ENCODE data around the gene HSD11B1. TPM values are rescaled to one million over a fixed set of nuclear protein-coding genes. Genes with fewer than 3 reads are reported as not detected.

HSD11B1 gene
- total RNA-seq, 4 donors from 2014 or later, result 1.1 to 20.7 (median 2.4) TPM

DNA sequence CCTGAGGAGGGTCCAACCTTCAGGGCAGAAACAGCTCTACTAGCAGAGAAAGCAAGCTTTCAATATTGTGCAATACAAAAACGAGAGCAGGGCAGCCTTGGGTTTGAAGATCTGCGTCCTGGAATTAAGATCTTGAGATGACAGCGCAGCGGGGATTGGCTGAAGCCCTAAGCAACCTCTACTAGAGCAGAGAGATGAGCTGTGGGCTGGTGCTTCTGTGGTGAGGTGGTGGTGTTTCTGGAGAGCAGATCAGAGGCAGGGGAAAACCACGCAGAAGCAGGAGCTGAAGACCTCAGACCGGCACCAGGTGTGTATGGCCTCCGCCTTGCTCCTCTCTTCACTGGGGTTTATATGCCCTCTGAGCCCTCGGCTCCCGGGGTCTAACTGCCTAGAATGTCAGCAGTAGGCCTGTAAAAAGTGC, 63.7 kb downstream of the HSD11B1 start:
- peaks cover 3 to 7% of the 10 kb centered on the region in 2 donors for H3K4me1 ChIP-seq
- peak in 1 of 2 donors; percentile 9 for DNase-seq

DNA sequence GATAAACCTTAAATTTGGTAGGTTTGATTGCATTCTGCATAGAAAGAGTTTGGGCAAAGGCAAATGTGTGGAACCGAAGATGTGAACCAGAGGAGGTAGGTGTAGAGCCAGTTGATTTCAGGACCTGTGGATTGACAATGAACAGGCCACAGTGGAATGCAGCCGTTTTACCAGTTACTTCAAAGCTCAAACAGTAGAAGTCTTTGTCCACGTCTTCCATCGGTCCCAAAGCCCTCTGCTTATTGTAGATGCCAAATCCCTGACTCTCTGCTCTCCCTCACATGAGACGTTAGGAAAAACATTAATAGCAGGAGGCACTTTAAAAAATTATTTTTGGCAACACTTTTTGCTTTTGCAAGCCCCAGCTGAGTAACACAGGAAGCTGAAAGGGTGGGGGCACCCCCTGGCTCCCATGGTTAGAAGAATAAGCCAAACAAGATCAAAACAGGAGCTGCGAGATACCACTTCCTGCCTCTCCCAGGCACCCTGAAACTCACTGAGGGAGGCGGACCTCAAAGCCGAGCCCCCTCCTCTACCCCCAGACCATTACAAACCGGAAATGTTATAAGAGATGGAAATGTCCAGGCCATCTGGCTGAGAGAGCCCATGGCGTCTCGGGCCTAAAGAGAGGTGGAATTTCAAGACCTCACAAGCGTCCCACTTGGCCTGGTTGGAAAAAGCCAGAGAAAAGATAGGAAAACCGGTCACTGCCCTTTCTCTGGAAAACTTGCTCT, 64.7 kb downstream of the HSD11B1 start:
- H3K4me1 ChIP-seq, result peaks cover 3 to 7% of the 10 kb centered on the region in 2 donors
- intact Hi-C loops (cut with DNase I), result no loop called here
- peak overlapping the region in 2 of 3 donors; percentile 3 to 43 for H3K27ac ChIP-seq
- 58 to 60% methylated on average over 13 of the region's 13 CpGs for WGBS, 2 donors
- peak overlapping the region in 1 of 3 donors; percentile 3 for H3K4me3 ChIP-seq (replicated peaks in 1 of 3)
- TF ChIP-seq, protein P1, sequence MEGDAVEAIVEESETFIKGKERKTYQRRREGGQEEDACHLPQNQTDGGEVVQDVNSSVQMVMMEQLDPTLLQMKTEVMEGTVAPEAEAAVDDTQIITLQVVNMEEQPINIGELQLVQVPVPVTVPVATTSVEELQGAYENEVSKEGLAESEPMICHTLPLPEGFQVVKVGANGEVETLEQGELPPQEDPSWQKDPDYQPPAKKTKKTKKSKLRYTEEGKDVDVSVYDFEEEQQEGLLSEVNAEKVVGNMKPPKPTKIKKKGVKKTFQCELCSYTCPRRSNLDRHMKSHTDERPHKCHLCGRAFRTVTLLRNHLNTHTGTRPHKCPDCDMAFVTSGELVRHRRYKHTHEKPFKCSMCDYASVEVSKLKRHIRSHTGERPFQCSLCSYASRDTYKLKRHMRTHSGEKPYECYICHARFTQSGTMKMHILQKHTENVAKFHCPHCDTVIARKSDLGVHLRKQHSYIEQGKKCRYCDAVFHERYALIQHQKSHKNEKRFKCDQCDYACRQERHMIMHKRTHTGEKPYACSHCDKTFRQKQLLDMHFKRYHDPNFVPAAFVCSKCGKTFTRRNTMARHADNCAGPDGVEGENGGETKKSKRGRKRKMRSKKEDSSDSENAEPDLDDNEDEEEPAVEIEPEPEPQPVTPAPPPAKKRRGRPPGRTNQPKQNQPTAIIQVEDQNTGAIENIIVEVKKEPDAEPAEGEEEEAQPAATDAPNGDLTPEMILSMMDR (IDR thresholded peaks at IDR 0.05), result no peak
- TF ChIP-seq POLR2A (IDR thresholded peaks at IDR 0.05), result no peak
- H3K36me3 ChIP-seq, result no peaks in the 10 kb centered on the region
- no peaks in the 10 kb centered on the region for H3K9me3 ChIP-seq
- peak; percentile 29 to 31 for DNase-seq
- no peaks in the 10 kb centered on the region for H3K27me3 ChIP-seq

More for the DNA sequence above, 63.7 kb downstream of the HSD11B1 start:
- Histone ChIP-seq H3K9me3 (no peaks in the 10 kb centered on the region), H3K27me3 (no peaks in the 10 kb centered on the region), H3K27ac (no peak overlapping the region), H3K4me3 (replicated peaks in 1 of 3) (no peak overlapping the region), H3K36me3 (no peaks in the 10 kb centered on the region)
- intact Hi-C loops (cut with DNase I), result no loop called here
- TF ChIP-seq POLR2A (IDR thresholded peaks at IDR 0.05), result no peak
- TF ChIP-seq, protein P1 (IDR thresholded peaks at IDR 0.05), result no peak
- 86 to 94% methylated on average over 8 to 9 of the region's 9 CpGs for WGBS, 2 donors

DNA sequence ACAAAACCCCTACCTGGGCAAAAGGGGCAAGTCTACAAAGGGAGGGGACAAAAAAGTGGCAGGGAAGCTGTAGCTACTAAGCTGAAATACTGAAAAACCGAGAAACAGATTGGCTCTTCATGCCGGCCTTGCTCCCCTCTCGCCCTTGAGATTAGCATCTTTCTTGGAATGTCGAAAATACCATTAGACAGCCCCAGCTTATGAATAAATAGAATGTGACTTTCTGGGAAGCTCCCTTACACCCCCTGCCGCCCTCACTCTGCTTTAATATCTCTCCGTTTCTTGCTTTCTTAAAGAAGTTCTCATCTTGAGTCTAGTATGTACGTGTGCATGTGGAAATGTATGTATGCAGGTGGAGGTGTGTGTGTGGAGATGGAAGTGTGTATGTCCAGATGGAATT, 65.3 kb downstream of the HSD11B1 start:
- intact Hi-C loops (cut with DNase I), result no loop called here
- H3K4me3 ChIP-seq (replicated peaks in 1 of 3), result peak overlapping the region in 1 of 3 donors; percentile 3
- no peaks in the 10 kb centered on the region for H3K27me3 ChIP-seq
- H3K27ac ChIP-seq, result no peak overlapping the region
- peaks cover 3 to 7% of the 10 kb centered on the region in 2 donors for H3K4me1 ChIP-seq
- WGBS, 2 donors, result 67 to 82% methylated on average over 7 of the region's 7 CpGs
- H3K36me3 ChIP-seq, result no peaks in the 10 kb centered on the region
- H3K9me3 ChIP-seq, result no peaks in the 10 kb centered on the region
- no peak for TF ChIP-seq POLR2A (IDR thresholded peaks at IDR 0.05)
- TF ChIP-seq, protein P1 (IDR thresholded peaks at IDR 0.05), result no peak
- no peak for DNase-seq

DNA sequence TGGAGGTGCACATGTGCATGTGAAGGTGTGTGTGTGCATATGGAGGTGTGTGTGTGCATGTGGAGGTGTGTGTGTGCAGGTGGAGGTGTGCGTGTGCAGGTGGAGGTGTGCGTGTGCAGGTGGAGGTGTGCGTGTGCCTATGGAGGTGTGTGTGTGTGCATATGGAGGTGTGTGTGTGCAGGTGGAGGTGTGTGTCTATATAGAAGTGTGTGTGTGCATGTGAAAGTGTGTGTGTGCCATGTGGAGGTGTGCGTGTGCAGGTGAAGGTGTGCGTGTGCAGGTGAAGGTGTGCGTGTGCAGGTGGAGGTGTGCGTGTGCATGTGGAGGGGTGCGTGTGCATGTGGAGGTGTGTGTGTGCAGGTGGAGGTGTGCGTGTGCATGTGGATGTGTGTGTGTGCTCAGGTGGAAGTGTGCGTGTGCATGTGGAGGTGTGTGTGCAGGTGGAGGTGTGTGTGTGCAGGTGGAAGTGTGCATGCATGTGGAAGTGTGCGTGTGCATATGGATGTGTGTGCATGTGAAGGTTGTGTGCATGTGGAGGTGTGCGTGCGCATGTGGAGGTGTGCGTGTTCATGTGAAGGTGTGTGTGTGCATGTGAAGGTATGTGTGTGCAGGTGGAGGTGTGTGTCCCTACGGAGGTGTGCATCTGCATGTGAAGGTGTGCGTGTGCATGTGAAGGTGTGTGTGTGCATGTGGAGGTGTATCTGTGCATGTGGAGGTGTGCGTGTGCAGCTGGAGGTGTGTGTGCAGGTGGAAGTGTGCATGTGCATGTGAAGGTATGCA, 66.2 kb downstream of the HSD11B1 start:
- TF ChIP-seq, protein P1 (IDR thresholded peaks at IDR 0.05), result no peak
- no peak for TF ChIP-seq POLR2A (IDR thresholded peaks at IDR 0.05)

DNA sequence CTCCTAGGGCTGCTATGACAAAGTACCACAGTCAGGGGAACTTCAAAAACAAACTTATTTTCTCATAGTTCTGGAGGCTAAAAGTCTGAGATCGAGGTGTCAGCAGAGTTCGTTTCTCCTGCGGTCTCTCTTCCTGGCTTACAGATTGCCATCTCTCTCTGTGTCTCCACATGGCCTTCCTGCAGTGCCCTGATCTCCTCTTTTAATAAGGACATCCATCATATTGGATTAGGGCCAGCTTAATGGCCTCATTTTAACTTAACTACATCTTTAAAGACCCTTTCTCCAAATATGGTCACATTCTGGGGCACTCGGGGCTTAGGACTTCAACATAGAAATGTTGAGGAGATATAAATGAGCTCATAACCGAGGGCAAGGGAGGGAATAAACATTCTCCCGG, 67.5 kb downstream of the HSD11B1 start:
- Histone ChIP-seq H3K27ac (no peak overlapping the region), H3K4me3 (replicated peaks in 1 of 3) (no peak overlapping the region), H3K36me3 (no peaks in the 10 kb centered on the region), H3K27me3 (no peaks in the 10 kb centered on the region), H3K4me1 (peaks cover 3 to 7% of the 10 kb centered on the region in 2 donors), H3K9me3 (no peaks in the 10 kb centered on the region)
- TF ChIP-seq, protein P1 (IDR thresholded peaks at IDR 0.05), result no peak
- no peak for TF ChIP-seq POLR2A (IDR thresholded peaks at IDR 0.05)
- 68% methylated on average over 6 of the region's 6 CpGs for WGBS, 2 donors
- no peak for DNase-seq
- intact Hi-C loops (cut with DNase I), result no loop called here

More for the DNA sequence above, 66.2 kb downstream of the HSD11B1 start:
- Histone ChIP-seq H3K4me3 (replicated peaks in 1 of 3) (no peak overlapping the region), H3K4me1 (peaks cover 3 to 7% of the 10 kb centered on the region in 2 donors), H3K27me3 (no peaks in the 10 kb centered on the region), H3K36me3 (no peaks in the 10 kb centered on the region), H3K9me3 (no peaks in the 10 kb centered on the region), H3K27ac (no peak overlapping the region)
- intact Hi-C loops (cut with DNase I), result no loop called here
- no peak for DNase-seq
- 92 to 94% methylated on average over 17 of the region's 17 CpGs for WGBS, 2 donors
